Adipose tissue (tissue), 3 donors: ENCODE results near the gene SPRED2. TPM values are rescaled to one million over a fixed set of nuclear protein-coding genes. Genes with fewer than 3 reads are reported as not detected.

ENCODE experiments used
- H3K27ac ChIP-seq: one replicate; pipeline ENCODE4 v1.5.1; 2013; ENCODE audit warnings: low read depth, low read length
- WGBS, 3 donors: extraction: QIAGEN DNeasy Blood & Tissue Kit; methylation state at CpG; one replicate each; pipeline ENCODE4 v1.1.7; 2013; 5-methylcytosine and 5-hydroxymethylcytosine counted together
- polyA plus RNA-seq, 3 donors: library from polyadenylated mRNA; stranded (reverse); fragments of 200-250 nt; gene quantifications; one replicate each; pipeline ENCODE4 v1.2.3, GENCODE V29; 2013
- donor health status: healthy with polysubstance abuse.
- donor health status: Bipolar disorder and iron deficiency.
- donor health status: healthy.

SPRED2 gene
- polyA plus RNA-seq, 3 donors: 8.0 to 21.1 (median 20.8) TPM

DNA sequence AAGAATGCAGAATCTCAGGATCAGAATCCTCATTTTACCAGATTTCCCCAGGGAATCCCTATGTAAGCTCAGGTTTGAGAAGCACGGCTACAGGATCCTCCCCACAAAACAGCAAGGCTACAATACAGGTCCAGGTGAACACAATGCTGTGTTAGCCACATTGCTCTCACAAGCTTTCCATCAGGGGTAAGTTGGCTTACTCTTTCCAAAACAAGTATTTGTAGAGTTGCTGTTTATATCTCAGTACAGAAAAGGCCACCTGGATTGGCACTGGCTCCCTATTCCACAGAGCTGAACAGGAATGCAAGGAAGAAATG lies 11.0 kb downstream of the SPRED2 start:
- WGBS, 3 donors: 53 to 82% (median 65%) methylated on average over 1 of the region's 1 CpG

DNA sequence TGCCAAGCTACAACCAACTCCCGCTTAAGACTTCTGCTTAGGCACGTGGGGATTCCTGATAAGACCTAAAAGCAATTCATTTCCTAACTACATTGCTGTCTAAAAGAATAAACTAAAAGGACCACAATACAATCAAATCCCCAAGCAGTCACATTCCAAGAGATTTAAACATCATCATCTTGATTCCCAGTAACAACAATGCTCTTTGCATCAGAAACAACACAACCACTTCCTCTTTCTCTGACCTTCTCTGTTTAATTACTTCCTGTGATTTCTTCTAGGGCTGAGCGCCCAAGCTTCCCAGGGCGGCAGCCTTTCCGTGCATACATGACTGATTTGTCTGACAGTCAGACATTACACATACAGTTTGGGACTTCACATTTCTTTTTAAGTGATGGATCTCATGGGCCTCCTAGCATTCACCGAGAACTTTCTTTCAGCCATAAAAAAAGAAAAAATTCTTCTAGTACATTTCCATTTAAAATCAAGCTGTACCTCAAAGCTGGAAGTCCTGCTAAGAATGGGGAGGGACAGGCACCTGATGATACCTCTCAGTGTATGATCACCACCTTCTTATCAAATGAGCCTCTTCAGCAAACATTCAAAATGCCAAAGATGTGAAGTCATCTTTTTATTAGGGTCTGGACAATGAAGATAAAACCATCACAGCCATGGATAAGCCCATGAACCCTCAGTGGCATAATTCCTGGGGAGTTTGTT lies 11.5 kb downstream of the SPRED2 start:
- no peak overlapping the region for H3K27ac ChIP-seq
- WGBS, 3 donors: 22 to 39% (median 28%) methylated on average over 6 of the region's 6 CpGs

More for the DNA sequence above, 11.0 kb downstream of the SPRED2 start:
- no peak overlapping the region for H3K27ac ChIP-seq

DNA sequence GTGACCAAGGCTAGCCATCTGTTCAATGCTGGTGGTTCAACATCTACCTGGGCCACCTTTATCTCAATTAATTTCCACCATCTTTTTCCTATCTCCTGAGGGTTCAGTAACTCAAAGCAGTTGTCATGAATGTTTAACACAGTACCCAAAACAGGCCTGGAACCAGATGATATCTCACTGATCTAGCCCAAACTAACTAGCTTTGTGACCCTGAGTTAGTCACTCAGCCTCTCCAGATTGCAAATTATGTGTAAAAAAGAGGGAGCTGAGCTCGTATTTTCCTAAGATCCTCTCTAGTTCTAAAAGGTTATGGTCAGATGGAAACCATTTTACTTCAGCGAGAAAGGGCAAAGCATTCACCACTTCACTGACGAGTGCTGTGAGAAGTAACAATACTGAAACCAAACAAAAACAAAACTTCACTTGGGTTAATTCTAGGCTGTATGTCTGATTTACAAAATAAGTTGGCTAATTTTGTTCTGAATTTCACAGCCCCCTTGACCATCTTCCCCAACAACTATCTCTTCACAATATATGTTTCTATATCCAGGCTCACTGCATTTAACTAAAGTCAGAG lies 14.8 kb downstream of the SPRED2 start:
- no peak overlapping the region for H3K27ac ChIP-seq
- 80 to 89% (median 82%) methylated on average over 3 of the region's 3 CpGs for WGBS, 3 donors

DNA sequence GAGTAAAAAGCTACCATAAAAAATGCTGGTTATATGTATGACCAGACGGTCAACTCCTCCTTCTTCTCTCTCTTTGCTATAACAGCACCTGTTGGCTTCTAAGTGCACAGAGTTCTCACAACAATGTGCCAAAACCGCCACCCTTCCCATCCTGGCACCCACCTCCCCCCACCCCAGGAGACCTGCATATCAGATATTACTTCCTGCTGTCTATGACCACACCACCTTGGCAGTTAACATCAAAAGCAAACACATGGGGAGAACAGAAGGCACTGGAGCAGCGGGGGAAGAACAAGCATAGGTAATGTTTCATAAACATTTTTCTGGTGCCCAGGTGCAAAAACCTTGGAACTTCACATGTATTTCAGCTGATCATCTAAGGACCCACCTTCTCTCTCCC lies 15.5 kb downstream of the SPRED2 start:
- no peak overlapping the region for H3K27ac ChIP-seq
- WGBS, 3 donors: 28 to 89% (median 82%) methylated on average over 3 of the region's 3 CpGs

DNA sequence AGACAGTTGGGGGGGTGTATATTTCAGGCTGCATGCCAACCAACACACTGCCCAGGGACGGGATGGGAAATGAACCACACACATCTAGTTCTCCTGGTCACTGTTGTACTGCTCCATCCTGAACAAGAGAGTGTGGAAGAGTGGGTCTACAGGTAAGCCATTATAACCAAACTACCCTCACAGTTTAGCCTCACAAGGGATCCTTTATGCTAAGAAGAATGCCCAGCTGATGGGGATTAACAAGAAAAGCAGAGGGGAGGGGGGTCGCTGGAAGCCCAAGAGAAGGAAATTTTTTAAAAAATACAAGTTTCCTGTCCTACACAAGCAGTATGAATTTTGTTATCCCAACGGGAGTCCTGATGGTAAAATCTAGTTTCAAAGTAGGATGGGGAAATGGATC lies 16.1 kb downstream of the SPRED2 start:
- no peak overlapping the region for H3K27ac ChIP-seq
- WGBS, 3 donors: 72 to 82% (median 78%) methylated on average over 3 of the region's 3 CpGs

DNA sequence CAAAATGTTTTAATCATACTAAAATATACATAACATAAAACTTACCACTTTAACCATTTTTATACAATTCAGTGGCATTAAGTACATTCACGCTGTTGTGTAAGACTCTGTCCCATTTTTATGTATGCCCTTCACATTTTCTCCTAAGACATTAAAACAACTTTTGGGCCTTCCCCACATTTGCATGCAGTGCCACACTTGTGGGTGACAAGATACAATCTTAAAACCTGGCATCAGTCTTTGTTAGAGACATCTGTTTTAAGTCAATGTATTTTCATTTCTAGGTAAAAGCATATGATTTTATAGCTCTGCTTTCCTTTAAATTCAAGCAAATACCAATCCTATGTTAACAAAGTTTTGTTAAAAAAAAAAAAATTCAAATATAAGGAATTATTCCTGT lies 17.3 kb downstream of the SPRED2 start:
- no peak overlapping the region for H3K27ac ChIP-seq
- 97 to 100% (median 100%) methylated on average over 1 of the region's 1 CpG for WGBS, 3 donors

DNA sequence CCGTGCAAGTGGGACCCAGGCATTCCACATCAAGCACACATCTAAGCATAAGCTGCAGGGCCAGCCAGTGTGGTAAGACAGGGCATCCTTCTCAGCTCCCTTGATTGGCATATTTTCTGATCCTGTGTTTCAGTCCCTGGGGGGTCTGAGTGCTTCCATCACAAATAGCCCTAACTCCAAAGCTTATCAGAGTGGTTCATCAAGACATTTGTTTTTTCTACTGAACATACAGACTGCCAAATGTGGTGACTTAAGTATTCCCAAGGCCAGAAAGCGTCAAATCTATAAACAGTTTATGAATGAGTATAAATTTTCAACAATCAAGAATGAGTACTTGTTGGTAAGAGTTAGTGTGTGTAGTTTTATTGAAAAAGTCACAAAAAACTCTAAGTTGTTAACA lies 18.8 kb downstream of the SPRED2 start:
- no peak overlapping the region for H3K27ac ChIP-seq
- WGBS, 3 donors: 42 to 85% (median 75%) methylated on average over 2 of the region's 2 CpGs

DNA sequence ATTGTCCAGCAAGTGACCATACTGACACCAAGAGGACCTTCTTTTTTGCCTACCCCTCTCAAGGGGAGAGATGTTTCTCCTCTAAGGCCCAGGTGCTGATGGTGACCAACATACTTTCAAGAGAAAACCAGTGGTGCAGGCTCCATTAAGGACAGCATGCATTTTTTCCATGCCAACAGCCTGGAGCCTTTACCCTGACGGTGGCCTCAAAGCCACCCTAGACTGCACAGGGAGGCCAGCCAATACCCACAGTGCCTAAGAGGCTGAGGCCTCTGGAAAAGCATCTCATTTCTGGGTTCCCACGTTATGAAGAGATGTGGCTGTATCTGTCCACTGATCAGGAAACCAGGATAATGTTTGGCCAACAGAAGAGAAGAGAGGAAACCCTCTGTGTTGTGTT lies 19.3 kb downstream of the SPRED2 start:
- no peak overlapping the region for H3K27ac ChIP-seq
- 41 to 66% (median 59%) methylated on average over 2 of the region's 2 CpGs for WGBS, 3 donors

DNA sequence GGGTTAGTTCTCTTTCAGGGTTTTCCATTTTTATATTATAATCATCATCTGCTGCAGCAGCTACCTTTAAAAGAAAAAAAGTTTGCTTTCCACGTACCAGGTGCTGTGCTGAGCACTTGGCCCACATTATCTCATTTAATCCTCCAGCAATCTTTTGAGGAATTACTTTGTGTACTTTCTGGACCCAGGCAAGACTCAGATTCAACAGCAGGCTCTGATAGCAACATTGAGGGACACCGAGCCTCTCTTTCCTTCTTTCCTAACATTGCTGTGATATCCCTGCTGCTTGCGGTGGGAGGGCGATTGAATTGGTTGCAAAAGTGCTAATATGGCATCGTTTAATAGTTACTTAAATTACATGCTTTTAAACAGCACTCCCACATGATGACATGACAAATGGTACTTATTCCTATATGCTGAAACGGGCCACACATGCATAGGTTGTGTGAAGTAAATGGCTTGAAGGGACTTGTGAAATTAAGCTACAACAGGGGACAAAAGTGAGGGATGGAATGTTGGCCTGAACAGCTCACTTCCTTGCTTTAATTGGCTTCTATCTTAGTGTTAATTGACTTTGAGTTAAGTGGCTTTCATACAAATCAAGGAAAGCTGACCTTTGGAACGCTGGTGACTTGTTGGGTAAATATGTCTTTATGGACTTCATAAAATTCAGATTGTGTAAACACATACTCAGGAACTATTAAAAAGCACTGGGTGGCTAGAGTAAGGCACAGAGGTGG lies 21.2 kb downstream of the SPRED2 start:
- WGBS, 3 donors: 47 to 89% (median 78%) methylated on average over 7 of the region's 7 CpGs

DNA sequence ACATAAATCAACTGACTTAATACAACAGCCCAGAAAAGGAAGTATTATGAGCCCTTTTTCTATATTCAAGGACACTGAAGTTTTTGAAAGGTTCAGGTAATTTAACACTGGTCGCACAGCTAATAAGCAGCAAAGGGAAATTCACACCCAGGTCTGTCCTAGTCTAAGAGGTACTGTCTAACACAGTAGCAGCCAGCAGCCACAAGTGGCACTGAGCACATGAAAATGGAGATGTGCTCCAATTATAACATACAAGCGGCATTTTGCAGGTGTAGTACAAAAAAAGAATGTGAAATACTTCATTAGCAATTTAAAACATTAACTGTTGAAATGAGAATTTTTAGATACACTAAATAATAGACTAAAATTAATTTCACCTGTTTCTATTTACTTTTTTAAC lies 23.4 kb downstream of the SPRED2 start:
- H3K27ac ChIP-seq: no peak overlapping the region
- WGBS, 3 donors: 86 to 100% (median 98%) methylated on average over 2 of the region's 2 CpGs

More for the DNA sequence above, 21.2 kb downstream of the SPRED2 start:
- H3K27ac ChIP-seq: no peak overlapping the region

DNA sequence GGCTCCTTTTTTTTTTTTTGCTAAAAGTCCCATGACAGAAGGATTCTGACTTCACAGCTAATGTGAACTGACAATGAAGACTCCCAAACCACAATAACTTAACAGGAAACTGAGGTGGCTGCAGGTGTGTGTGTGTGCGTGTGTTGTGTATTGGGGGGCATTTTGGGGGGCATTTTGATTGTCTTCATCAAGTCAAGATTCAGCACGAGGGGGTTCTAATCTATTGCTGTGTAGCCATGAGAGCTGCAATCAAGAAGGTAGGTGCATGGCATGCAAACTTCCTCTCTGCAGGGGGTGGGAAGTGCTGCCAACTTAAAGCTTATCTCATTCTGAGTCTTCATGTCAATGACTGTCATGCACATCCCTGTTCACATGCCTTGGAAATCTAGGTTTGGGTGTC lies 25.2 kb downstream of the SPRED2 start:
- H3K27ac ChIP-seq: no peak overlapping the region
- 67 to 78% (median 73%) methylated on average over 2 of the region's 2 CpGs for WGBS, 3 donors

DNA sequence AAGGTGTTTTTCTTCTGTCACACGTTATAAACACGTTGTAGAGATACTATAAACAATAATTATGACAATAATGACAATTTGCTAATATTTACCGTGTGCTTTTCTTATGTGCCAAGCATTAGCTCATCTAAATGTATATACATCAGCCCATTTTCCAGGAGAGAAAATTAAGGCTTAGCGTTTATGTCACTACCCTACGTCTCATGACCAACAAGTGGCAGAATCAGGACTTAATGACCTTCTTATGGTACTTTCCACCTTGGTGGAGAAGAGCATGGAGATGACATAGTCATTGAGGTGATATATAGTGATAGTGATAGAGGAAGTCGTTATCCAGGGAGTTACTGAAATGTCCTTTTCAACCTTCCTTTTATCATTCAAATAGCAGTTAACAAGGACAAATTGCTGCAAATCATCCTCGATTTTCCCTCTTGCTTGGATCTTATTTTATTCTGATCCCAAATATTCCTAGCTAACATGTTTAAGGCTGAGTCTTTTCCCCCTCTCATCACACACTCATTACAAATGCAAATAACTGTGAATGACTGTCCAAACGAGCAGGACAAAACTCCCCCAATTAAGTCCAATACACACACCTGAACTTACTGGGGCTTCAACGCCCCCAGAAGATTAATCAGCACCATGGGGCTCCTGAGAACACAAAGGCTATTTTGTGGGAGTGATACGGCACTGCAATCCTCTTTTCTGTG lies 27.3 kb downstream of the SPRED2 start:
- no peak overlapping the region for H3K27ac ChIP-seq
- 72 to 86% (median 83%) methylated on average over 10 of the region's 10 CpGs for WGBS, 3 donors

DNA sequence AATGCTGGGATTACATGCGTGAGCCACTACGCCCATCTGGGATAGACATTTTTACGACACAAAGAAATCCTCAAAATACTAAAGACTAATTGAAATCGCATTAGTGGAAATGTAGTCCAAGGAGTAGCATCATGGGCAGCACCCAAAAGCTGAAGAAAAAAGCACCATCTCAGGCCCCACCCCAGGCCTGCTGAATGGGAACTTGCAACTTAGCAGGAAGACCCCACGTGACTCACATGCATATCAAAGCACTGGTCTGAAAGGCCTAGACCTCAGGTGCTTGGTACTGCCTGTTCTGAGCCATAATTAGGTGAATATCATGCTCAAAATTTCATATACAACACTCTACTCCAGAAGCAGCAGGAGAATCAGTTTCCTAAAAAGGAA lies 28.9 kb downstream of the SPRED2 start:
- no peak overlapping the region for H3K27ac ChIP-seq
- WGBS, 3 donors: 77 to 85% (median 81%) methylated on average over 5 of the region's 5 CpGs

DNA sequence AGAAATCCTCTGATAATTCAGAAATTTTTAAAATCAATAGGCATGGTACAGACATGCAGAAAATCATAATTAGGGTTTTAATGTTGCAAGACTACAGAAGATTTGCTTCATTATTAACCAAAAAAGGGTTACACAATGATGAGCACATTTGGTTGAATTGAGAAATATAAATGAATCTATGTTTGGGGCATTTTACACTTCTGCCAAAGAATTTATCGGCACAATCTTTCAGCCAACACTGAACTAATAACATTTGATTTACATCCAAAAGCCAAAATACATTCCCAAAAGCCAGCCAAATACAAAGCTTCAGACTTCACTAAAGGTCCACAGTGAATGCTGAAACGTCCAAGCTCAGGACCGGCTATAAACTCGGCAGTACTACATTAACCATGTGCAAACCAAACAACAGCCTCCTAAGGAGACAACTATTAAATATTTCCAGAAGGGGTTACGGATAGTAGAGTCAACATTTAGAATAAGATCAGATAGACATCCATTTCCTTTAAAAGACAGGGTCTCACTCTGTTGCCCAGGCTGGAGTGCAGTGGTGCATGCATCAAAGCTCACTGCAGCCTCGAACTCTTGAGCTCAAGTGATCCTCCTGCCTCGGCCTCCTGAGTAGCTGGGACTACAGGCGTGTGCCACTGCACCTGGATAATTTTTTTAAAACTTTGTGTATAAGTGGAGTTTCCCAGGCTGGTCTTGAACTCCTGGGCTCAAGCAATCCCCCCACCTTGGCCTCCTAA lies 29.4 kb downstream of the SPRED2 start:
- WGBS, 3 donors: 43 to 66% (median 58%) methylated on average over 8 of the region's 8 CpGs

DNA sequence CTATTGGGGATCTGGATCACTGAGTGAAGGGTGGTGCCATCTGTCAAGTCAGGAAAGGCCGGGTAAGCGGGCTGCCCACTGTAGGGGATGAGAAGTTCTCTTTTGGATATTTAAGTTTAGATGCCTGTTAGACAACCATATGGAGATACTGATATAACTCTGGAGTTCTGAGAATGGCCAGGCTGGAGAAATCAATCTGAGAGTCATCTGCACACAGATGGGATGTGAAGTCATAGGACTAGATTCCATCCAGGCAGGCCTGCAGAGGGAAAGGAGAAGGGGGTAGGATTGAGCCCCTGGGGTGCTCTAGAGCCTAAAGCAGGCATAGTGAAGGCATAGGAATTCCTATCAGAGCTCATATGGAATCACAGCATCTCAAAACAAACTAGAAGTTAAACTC lies 30.1 kb downstream of the SPRED2 start:
- 85 to 88% (median 87%) methylated on average over 2 of the region's 2 CpGs for WGBS, 3 donors
- H3K27ac ChIP-seq: no peak overlapping the region

More for the DNA sequence above, 29.4 kb downstream of the SPRED2 start:
- H3K27ac ChIP-seq: no peak overlapping the region

DNA sequence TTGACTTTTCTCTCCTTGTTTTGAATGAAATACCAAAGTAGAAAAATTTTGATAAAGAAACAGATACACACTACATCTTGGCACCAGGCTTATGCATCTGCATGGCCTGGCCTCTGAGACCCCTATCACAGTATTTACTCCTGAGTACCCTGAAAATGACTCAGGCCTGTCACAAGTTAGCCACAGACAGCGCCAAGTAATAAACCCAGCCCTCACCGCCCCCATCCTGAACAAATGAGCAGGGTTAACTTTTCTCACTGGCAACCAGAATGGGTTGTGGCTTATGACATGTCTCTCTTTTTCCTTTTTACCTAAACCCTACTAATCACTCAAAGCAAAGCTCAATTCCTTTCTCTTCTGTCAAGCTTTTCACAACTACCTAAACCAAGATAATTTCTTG lies 35.3 kb downstream of the SPRED2 start:
- 60 to 79% (median 73%) methylated on average over 2 of the region's 2 CpGs for WGBS, 3 donors

DNA sequence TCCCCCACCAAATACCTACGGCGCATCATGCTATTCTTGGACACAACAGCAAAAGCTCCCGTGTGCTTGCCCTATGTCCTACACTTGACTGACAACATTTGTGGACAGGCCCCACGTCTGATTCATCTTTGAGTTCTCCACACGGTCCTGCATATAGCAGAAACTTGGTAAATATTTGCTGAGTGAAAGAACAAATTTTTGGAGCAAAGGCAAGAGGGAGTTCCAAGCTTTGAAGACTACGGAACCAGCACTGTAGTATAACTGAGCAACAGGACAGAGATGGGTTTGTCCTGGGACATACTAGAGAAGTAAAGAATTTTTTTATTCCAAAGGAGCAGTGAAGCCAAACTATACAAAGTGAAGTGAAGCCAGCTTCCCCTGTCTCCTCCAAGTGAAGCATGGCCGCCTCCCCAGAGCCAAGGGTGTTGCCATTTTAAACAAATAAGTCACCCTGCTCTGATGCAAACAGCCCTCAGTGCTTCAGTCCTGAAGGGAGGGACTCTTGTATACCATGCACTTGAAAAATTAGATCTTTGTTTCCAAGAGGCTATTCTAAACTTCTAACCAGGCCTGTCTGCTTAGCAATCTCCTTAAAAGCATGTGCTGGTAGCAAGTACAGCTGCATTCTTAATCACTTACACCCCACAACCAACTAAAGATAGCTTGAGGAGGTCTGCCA lies 35.9 kb downstream of the SPRED2 start:
- WGBS, 3 donors: 53 to 73% (median 58%) methylated on average over 7 of the region's 7 CpGs
- no peak overlapping the region for H3K27ac ChIP-seq

More for the DNA sequence above, 35.3 kb downstream of the SPRED2 start:
- H3K27ac ChIP-seq: no peak overlapping the region
